GM10266 (cell line): ENCODE results near the gene FGF14.

Experiments used
- DNase-seq: peaks from one replicate; pipeline ENCODE4 v3.0.0; 2012; ENCODE audit errors: extremely low spot score
- CTCF ChIP-seq: IDR thresholded peaks from 2 replicates; pipeline ENCODE4 v1.5.1; 2012; ENCODE audit warnings: mild to moderate bottlenecking, low read depth; ENCODE audit not compliant: control insufficient read depth, insufficient read depth; ENCODE audit errors: missing control alignments

FGF14 gene

DNA sequence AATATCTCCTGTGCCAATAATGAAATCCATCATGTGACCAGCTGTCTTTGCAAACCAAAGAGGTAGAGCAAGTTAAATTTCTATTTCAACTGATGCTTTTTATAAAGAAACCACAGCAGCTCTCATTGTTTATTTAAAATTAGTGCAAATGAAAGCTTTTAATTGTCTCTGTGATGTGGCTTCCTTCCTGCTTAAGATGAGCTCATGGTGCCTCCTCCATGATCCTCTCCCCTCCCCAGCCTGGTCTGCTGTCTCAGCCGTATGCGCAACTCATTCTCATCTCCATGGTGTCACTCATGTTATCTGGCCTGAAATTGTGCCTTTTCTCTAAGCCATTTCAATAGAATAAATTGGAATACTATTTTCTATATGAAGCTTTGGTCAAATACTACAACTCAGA is 270.6 kb downstream of the FGF14 start:
- no peak for DNase-seq
- TF ChIP-seq CTCF: no peak

GRCh38 chr13:102128216-102128810 is 273.5 kb downstream of the FGF14 start:
- no peak for DNase-seq
- no peak for TF ChIP-seq CTCF

DNA sequence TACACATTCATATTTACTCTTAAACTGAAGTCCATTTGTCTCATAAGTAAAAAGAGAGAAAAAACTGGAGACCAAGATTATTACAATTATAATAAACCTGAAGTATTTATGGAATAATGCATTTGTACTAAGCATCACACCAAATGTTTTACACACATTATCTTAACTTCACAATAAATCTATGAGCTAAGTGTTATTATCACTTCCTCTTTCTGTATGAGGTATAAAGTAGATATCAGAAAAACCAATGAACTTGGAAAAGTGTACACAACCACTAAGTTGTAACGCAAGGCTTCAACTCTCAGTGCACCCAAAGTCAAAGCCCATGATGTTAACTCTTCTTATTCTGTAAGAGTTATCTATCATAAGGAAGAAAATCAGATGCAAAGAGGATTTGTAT is 274.7 kb downstream of the FGF14 start:
- no peak for TF ChIP-seq CTCF
- no peak for DNase-seq

DNA sequence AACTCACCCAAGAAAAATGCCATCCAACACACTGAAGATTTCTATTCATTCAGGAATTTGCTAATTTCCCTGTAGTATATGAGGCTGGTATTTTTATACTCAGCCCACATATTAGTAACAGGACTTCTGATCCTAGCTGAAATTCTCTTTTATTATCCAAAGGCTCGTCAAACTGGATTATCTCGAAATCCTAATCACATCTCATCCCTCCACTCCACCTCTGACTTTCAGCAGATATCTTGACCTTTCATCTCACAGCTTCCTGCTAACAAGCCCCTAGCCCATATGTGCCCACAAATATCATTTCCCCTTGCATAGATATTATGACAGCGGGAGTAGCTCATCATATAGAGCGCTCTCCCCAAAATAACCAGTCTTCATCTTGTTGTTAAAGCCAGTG is 279.7 kb downstream of the FGF14 start:
- no peak for DNase-seq
- TF ChIP-seq CTCF: no peak

DNA sequence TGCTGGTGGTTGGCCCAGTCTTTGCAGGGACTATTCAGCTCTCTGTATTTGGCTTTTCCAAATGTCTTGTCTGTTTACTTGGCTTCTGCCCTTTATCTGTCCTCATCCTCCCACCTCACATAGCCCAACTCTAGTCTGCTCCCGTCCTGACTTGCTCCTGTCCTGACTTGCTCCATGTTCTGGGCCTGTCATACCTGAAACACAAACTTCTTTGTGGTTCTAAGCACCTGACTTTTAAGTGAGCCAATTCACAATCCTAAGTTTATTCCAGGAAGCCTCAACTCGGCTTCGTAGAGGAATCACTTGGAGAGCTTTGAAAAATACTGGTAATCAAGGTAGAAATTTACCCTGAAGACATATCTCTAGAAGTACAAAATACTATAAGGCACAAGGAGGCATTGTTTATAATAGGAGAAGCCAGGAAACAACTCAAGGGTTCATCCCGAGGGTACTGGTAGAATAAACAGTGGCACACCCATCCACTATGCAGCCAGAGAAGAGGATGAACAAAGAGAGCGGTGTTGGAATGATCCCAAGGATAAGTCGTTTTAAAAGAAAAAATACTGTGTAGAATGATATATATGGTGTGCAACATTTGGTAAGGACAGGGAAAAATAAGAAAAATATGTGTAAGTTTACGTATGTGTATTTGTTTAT is 284.5 kb downstream of the FGF14 start:
- no peak for DNase-seq
- no peak for TF ChIP-seq CTCF

DNA sequence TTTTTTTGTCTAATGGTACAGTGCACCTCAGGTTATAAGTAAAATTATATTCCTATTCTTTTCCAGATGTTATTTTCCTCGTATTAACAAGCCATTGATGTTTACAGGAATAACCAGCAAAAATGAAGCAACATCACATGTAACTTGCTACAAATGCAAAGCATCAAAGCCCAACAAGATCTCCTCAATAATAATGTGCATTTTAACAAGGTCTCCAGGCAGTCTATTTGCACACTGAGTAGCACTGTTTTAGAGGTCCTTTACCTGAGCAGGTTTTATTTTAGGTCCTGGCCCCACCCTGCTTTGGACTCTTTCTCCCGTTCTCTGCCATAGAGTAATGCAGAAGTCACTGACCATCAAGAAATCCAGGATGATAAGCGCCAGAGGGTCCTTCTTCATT is 298.4 kb downstream of the FGF14 start:
- no peak for TF ChIP-seq CTCF
- DNase-seq: no peak

DNA sequence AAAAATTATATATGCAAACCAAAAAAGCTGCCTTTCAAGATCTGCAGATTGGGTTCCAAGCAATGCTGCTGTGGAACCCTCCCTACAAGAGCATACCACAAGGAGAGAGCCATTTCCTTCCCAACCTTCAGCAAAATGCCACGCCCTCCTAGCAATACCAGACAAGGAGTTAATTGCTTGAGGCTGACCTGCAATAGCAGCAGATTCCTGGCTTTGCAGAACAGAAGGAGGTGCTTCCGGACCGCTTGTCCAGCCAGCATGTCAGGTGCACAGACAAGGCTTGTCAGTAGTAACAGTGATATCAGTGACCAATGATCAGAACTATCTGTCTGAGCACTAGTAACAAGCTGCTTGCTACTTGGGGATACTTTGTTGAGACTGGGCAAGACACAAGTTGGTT is 301.6 kb downstream of the FGF14 start:
- no peak for DNase-seq
- no peak for TF ChIP-seq CTCF
